ENCODE data around the gene TMEM125. TPM values are rescaled to one million over a fixed set of nuclear protein-coding genes. Genes with fewer than 3 reads are reported as not detected.

Gene TMEM125
- total and polyA plus RNA-seq, 7 donors: not detected

DNA sequence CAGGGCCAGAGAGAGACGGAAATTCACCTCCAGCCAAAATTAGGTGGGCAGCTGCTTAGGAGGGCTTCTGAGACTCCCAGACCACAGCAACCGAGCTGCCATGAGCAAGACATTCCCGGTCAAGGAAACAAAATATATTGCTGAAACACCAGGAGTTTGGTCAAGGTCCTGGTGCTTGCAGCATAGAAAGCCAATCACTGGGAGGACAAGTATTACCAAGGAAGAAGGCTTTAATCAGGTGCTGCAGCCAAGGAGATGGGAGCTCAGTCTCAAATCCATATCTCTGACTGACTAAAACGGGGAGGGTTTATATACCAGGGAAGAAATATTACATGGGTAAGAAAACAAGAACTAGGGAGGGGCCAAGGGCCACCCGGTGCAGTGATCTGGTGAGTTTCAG, 18.8 kb upstream of the TMEM125 start:
- H3K4me1 ChIP-seq: no peaks in the 10 kb centered on the region
- WGBS, 3 donors: 81 to 85% (median 84%) methylated on average over 5 of the region's 5 CpGs
- H3K27ac ChIP-seq: no peak overlapping the region
- H3K9me3 ChIP-seq: no peaks in the 10 kb centered on the region
- TF ChIP-seq CTCF (IDR thresholded peaks at IDR 0.05): no peak
- no peak overlapping the region for H3K4me3 ChIP-seq
- DNase-seq: no peak
- peaks cover 0 to 6% (median 0%) of the 10 kb centered on the region in 3 donors for H3K27me3 ChIP-seq (ENCODE audit: insufficient read depth in 3 of 3, low read length in 2 of 3)
- intact Hi-C loops (cut with DNase I): no loop called here
- ATAC-seq: no peak
- H3K36me3 ChIP-seq (ENCODE audit: insufficient read depth in 1 of 2, low read depth in 1 of 2): no peaks in the 10 kb centered on the region

GRCh38 chr1:43252225-43252624, 17.6 kb upstream of the TMEM125 start:
- Histone ChIP-seq H3K4me1 (no peaks in the 10 kb centered on the region), H3K36me3 (ENCODE audit: insufficient read depth in 1 of 2, low read depth in 1 of 2) (no peaks in the 10 kb centered on the region), H3K4me3 (no peak overlapping the region), H3K27ac (no peak overlapping the region), H3K9me3 (no peaks in the 10 kb centered on the region), H3K27me3 (ENCODE audit: insufficient read depth in 3 of 3, low read length in 2 of 3) (peaks cover 0 to 6% (median 0%) of the 10 kb centered on the region in 3 donors)
- no peak for TF ChIP-seq CTCF (IDR thresholded peaks at IDR 0.05)
- DNase-seq (no peak), ATAC-seq (no peak)
- WGBS, 3 donors: 77 to 87% (median 83%) methylated on average over 1 of the region's 1 CpG
- intact Hi-C loops (cut with DNase I): no loop called here

- WGBS, 3 donors: 81 to 94% (median 92%) methylated on average over 4 of the region's 4 CpGs
- DNase-seq (no peak), ATAC-seq (no peak)
- Histone ChIP-seq H3K27me3 (ENCODE audit: insufficient read depth in 3 of 3, low read length in 2 of 3) (peaks cover 0 to 6% (median 0%) of the 10 kb centered on the region in 3 donors), H3K9me3 (no peaks in the 10 kb centered on the region), H3K4me3 (no peak overlapping the region), H3K36me3 (ENCODE audit: insufficient read depth in 1 of 2, low read depth in 1 of 2) (no peaks in the 10 kb centered on the region), H3K4me1 (no peaks in the 10 kb centered on the region), H3K27ac (no peak overlapping the region)
- intact Hi-C loops (cut with DNase I): no loop called here
- no peak for TF ChIP-seq CTCF (IDR thresholded peaks at IDR 0.05)
Observed at GRCh38 chr1:43253173-43253572, 16.6 kb upstream of the TMEM125 start.

DNA sequence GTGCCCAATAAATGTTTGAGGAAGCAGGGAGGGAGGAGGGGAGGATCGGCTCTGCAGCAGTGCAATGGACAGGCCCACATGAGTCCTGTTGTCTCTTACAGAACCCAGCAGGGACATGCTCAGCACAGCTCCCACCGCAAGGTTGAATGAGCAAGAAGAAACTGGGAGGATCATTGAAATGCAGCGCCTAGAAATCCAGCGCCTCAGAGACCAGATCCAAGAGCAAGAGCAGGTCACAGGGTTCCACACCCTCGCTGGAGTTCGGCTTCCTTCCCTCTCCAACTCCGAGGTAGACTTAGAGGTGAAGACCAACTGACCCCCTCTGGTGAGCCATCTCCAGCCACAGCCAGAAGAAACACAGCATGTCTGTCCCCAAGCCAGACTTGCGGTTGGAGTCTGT, 15.9 kb upstream of the TMEM125 start:
- no peak for DNase-seq
- H3K4me3 ChIP-seq: no peak overlapping the region
- intact Hi-C loops (cut with DNase I): no loop called here
- no peaks in the 10 kb centered on the region for H3K4me1 ChIP-seq
- no peaks in the 10 kb centered on the region for H3K9me3 ChIP-seq
- no peak overlapping the region for H3K27ac ChIP-seq
- peaks cover 0 to 6% (median 0%) of the 10 kb centered on the region in 3 donors for H3K27me3 ChIP-seq (ENCODE audit: insufficient read depth in 3 of 3, low read length in 2 of 3)
- H3K36me3 ChIP-seq (ENCODE audit: insufficient read depth in 1 of 2, low read depth in 1 of 2): no peaks in the 10 kb centered on the region
- TF ChIP-seq CTCF (IDR thresholded peaks at IDR 0.05): no peak
- WGBS, 3 donors: 75 to 87% (median 81%) methylated on average over 8 of the region's 8 CpGs
- ATAC-seq: no peak

DNA sequence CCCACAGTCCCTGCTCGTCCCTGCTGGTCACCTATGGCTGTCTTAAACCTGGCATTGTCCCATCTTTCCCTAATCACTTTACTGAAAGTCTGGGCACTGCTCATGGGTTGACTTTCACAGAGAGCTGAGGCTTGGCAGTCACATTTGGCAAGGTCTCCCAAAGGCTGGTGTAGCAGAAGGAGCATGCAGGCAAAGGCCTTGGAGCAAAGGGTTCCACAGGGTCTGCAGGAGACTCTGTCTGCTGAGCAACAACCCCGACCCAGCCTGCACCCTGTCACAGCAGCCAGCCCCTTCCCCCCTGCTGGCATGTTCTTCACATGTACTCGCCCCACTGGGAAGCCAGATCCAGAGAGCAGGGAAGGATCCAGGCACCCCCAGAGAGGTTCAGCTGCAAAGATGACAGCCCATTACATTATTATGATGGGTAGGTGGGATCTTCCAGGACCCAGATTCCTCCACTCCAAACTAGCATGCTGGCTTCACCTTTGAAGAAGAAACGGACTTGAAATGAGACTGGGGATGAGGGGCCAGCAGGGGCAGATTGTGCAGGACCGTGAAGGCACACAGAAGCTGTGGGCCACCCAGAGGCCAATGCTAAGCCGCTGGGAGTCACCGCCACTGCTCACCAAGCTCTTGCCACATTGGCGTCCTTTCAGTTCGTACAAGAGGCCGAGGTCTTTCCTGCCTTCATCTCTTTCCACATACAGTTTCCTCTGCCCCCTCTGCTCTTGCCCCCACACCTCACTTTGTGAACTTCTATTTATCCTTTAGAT, 14.2 kb upstream of the TMEM125 start:
- WGBS, 3 donors: 64 to 71% (median 66%) methylated on average over 10 of the region's 10 CpGs
- H3K4me1 ChIP-seq: no peaks in the 10 kb centered on the region
- intact Hi-C loops (cut with DNase I): no loop called here
- ATAC-seq: no peak
- no peaks in the 10 kb centered on the region for H3K9me3 ChIP-seq
- peaks cover 0 to under 1% (median 0%) of the 10 kb centered on the region in 3 donors for H3K27me3 ChIP-seq (ENCODE audit: insufficient read depth in 3 of 3, low read length in 2 of 3)
- H3K4me3 ChIP-seq: no peak overlapping the region
- no peak for DNase-seq
- no peaks in the 10 kb centered on the region for H3K36me3 ChIP-seq (ENCODE audit: insufficient read depth in 1 of 2, low read depth in 1 of 2)
- TF ChIP-seq CTCF (IDR thresholded peaks at IDR 0.05): no peak
- H3K27ac ChIP-seq: no peak overlapping the region
